GM10248 (cell line): ENCODE results near the gene ME1.

Experiments
- CTCF ChIA-PET: fragments of 300-600 bp; sonication (Branson Sonifier 250); formaldehyde crosslinking; extraction: SDS; loops from one replicate; lab custom pipeline; 2021; ENCODE audit warnings: antibody characterized with exemption; lab: Yijun Ruan, JAX
- POLR2A ChIA-PET: fragments of 350-650 bp; sonication (Branson Sonifier 250); formaldehyde crosslinking; extraction: SDS; loops from one replicate; lab custom pipeline; 2020; ENCODE audit warnings: antibody characterized with exemption; lab: Yijun Ruan, JAX
- DNase-seq: peaks from one replicate; pipeline ENCODE4 v3.0.0; 2012; ENCODE audit errors: extremely low spot score
- CTCF ChIP-seq: IDR thresholded peaks from 2 replicates; pipeline ENCODE4 v1.5.1; 2012; ENCODE audit warnings: mild to moderate bottlenecking, low read depth; ENCODE audit errors: extremely low read depth, missing control alignments, control extremely low read depth

Gene ME1

GRCh38 chr6:83313882-83314281 is 117.0 kb downstream of the ME1 start:
- POLR2A ChIA-PET = no interaction called here
- TF ChIP-seq CTCF = no peak
- DNase-seq = no peak
- CTCF ChIA-PET = no interaction called here

- POLR2A ChIA-PET = no interaction called here
- TF ChIP-seq CTCF = no peak
- DNase-seq = no peak
- CTCF ChIA-PET = interaction anchor here (2.7 kb wide), 1 partner anchor 9 kb away, joined by 5 read pairs; no protein-coding TSS in a partner anchor
These were observed 119.6 kb downstream of the ME1 start for GRCh38 chr6:83311231-83311630.

GRCh38 chr6:83310046-83310445 is 120.8 kb downstream of the ME1 start:
- DNase-seq = no peak
- CTCF ChIA-PET = interaction anchor here (2.7 kb wide), 1 partner anchor 11 kb away, joined by 5 read pairs; no protein-coding TSS in a partner anchor

GRCh38 chr6:83309344-83309743 is 121.5 kb downstream of the ME1 start:
- TF ChIP-seq CTCF = no peak
- no peak for DNase-seq
- CTCF ChIA-PET = interaction anchor here (2.7 kb wide), 1 partner anchor 11 kb away, joined by 5 read pairs; no protein-coding TSS in a partner anchor
- POLR2A ChIA-PET = no interaction called here

More at GRCh38 chr6:83310046-83310445, 120.8 kb downstream of the ME1 start:
- no peak for TF ChIP-seq CTCF
- POLR2A ChIA-PET = no interaction called here

- no peak for TF ChIP-seq CTCF
- DNase-seq = no peak
- POLR2A ChIA-PET = no interaction called here
- CTCF ChIA-PET = interaction anchor here (0.8 to 1.0 kb wide), 2 partner anchors 41 to 227 kb away, joined by 3 read pairs; no protein-coding TSS in a partner anchor
These were observed 122.0 kb downstream of the ME1 start for GRCh38 chr6:83308833-83309232.

- ChIA-PET POLR2A (no interaction called here), CTCF (interaction anchor here (0.9 to 1.0 kb wide), 2 partner anchors 204 to 228 kb away, joined by 3 read pairs; partner anchors contain the start of gene PRSS35)
- TF ChIP-seq CTCF = no peak
- no peak for DNase-seq
These were observed 123.0 kb downstream of the ME1 start for GRCh38 chr6:83307849-83308248.
